RWPE2 (cell line): Measurements from ENCODE around the gene KAT7.

Experiments used
- ATAC-seq: fragments of 200-7000 bp; cut with Tn5 transposase; 3 replicates; pipeline ENCODE4 v1.9.1; 2021; ENCODE audit warnings: low read depth
- DNase-seq: peaks from one replicate; pipeline ENCODE4 v3.0.0-alpha.2; 2020; ENCODE audit warnings: low spot score
- H3K27ac ChIP-seq: fragments of 450-650 bp; 2 replicates; pipeline ENCODE4 v1.5.1; 2017; ENCODE audit warnings: mild to moderate bottlenecking; ENCODE audit not compliant: poor library complexity, severe bottlenecking
- H3K27me3 ChIP-seq: fragments of 250-450 bp; sonication (Bioruptor Pico); 2 replicates; pipeline ENCODE4 v1.5.1; 2021; ENCODE audit warnings: mild to moderate bottlenecking, moderate library complexity; ENCODE audit not compliant: insufficient read depth, poor library complexity, severe bottlenecking
- H3K36me3 ChIP-seq: fragments of 250-450 bp; sonication (Bioruptor Pico); 2 replicates; pipeline ENCODE4 v1.5.1; 2020; ENCODE audit warnings: low read depth, mild to moderate bottlenecking, moderate library complexity
- H3K4me1 ChIP-seq: fragments of 250-450 bp; sonication (Bioruptor Pico); 2 replicates; pipeline ENCODE4 v1.5.1; 2021; ENCODE audit warnings: mild to moderate bottlenecking, moderate library complexity; ENCODE audit not compliant: insufficient read depth, poor library complexity, severe bottlenecking
- H3K4me3 ChIP-seq: fragments of 250-450 bp; sonication (Bioruptor Pico); 2 replicates; pipeline ENCODE4 v1.5.1; 2021; ENCODE audit warnings: mild to moderate bottlenecking, moderate library complexity; ENCODE audit not compliant: severe bottlenecking
- H3K9me3 ChIP-seq: fragments of 250-450 bp; sonication (Bioruptor Pico); 2 replicates; pipeline ENCODE4 v1.5.1; 2021; ENCODE audit warnings: mild to moderate bottlenecking, moderate library complexity; ENCODE audit not compliant: severe bottlenecking
- CTCF ChIP-seq: fragments of 450-650 bp; IDR thresholded peaks from one replicate; pipeline ENCODE4 v1.5.1; 2017; ENCODE audit warnings: mild to moderate bottlenecking, moderate library complexity; ENCODE audit not compliant: poor library complexity, severe bottlenecking

Gene KAT7

DNA sequence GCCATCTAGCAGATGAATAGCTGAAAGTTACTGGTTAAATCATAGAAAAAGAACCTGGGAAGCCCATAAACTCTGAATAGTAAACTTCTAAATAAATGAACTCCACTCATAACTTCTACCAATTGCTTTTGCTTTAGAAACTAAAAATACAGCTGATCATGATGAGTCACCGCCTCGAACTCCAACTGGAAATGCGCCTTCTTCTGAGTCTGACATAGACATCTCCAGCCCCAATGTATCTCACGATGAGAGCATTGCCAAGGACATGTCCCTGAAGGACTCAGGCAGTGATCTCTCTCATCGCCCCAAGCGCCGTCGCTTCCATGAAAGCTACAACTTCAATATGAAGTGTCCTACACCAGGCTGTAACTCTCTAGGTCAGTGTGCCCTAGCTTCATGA is 9.7 kb downstream of the KAT7 start:
- Histone ChIP-seq H3K36me3 (peaks cover 88% of the 10 kb centered on the region), H3K9me3 (no peaks in the 10 kb centered on the region), H3K4me1 (no peaks in the 10 kb centered on the region), H3K4me3 (no peak overlapping the region), H3K27me3 (no peaks in the 10 kb centered on the region), H3K27ac (no peak overlapping the region)
- no peak for DNase-seq
- no peak for TF ChIP-seq CTCF
- ATAC-seq = no peak

- Histone ChIP-seq H3K27ac (no peak overlapping the region), H3K4me1 (no peaks in the 10 kb centered on the region), H3K9me3 (no peaks in the 10 kb centered on the region), H3K36me3 (peaks cover 89% of the 10 kb centered on the region), H3K27me3 (no peaks in the 10 kb centered on the region), H3K4me3 (no peak overlapping the region)
- no peak for ATAC-seq
- no peak for TF ChIP-seq CTCF
- DNase-seq = no peak
These were observed 10.3 kb downstream of the KAT7 start for GRCh38 chr17:49798738-49799137.

GRCh38 chr17:49809056-49809455 is 20.6 kb downstream of the KAT7 start:
- no peaks in the 10 kb centered on the region for H3K9me3 ChIP-seq
- no peak overlapping the region for H3K4me3 ChIP-seq
- H3K27ac ChIP-seq = no peak overlapping the region
- H3K4me1 ChIP-seq = no peaks in the 10 kb centered on the region
- peaks cover 89% of the 10 kb centered on the region for H3K36me3 ChIP-seq
- no peak for TF ChIP-seq CTCF
- no peak for ATAC-seq
- H3K27me3 ChIP-seq = no peaks in the 10 kb centered on the region
- no peak for DNase-seq

GRCh38 chr17:49814781-49815529 is 26.5 kb downstream of the KAT7 start:
- peaks cover 90% of the 10 kb centered on the region for H3K36me3 ChIP-seq
- ATAC-seq (no peak), DNase-seq (no peak)
- peaks cover 14% of the 10 kb centered on the region for H3K4me1 ChIP-seq
- H3K9me3 ChIP-seq = no peaks in the 10 kb centered on the region
- TF ChIP-seq CTCF = no peak
- H3K4me3 ChIP-seq = no peak overlapping the region
- no peaks in the 10 kb centered on the region for H3K27me3 ChIP-seq
- no peak overlapping the region for H3K27ac ChIP-seq

- no peak for TF ChIP-seq CTCF
- ATAC-seq (no peak), DNase-seq (no peak)
- H3K4me1 ChIP-seq = peaks cover 14% of the 10 kb centered on the region
- no peak overlapping the region for H3K4me3 ChIP-seq
- no peaks in the 10 kb centered on the region for H3K27me3 ChIP-seq
- H3K9me3 ChIP-seq = no peaks in the 10 kb centered on the region
- peaks cover 83% of the 10 kb centered on the region for H3K36me3 ChIP-seq
- H3K27ac ChIP-seq = no peak overlapping the region
These were observed 27.3 kb downstream of the KAT7 start for GRCh38 chr17:49815761-49816281.
